Activated naive CD4-positive, alpha-beta T cell treated with anti-CD3 and anti-CD28 coated beads, Interleukin-2, amount 50 U/mL, for 16 hours (primary cell): ENCODE data around the gene CEBPZ.

Experiments
- DNase-seq: peaks from one replicate; pipeline ENCODE4 v3.0.0-alpha.2; 2020

The CEBPZ gene

GRCh38 chr2:37180006-37180639 is 51.3 kb downstream of the CEBPZ start:
- no peak for DNase-seq

DNA sequence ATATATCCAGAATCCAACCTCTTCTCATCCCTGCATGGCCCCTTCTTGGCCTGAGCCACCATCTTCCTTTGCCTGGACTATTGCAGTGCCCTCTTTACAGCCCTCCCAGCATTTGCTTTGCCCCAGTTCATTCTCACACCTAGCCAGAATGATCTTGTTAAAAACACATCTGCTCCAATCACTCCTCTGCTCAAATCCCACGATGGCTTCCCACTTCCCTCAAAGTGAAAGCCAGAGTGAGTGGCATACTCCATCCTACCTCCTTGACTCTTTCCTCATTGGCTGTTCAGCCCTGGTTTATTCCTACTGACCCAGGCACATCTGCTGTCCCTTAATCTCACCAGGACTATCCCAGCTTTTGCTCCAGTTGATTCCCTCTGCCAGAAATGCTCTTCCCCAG is 57.7 kb downstream of the CEBPZ start:
- no peak for DNase-seq

GRCh38 chr2:37171624-37171950 is 59.8 kb downstream of the CEBPZ start:
- DNase-seq: no peak

- DNase-seq: no peak
Measured at GRCh38 chr2:37168217-37168981, 63.0 kb downstream of the CEBPZ start.

GRCh38 chr2:37167636-37168180 is 63.7 kb downstream of the CEBPZ start:
- no peak for DNase-seq

DNA sequence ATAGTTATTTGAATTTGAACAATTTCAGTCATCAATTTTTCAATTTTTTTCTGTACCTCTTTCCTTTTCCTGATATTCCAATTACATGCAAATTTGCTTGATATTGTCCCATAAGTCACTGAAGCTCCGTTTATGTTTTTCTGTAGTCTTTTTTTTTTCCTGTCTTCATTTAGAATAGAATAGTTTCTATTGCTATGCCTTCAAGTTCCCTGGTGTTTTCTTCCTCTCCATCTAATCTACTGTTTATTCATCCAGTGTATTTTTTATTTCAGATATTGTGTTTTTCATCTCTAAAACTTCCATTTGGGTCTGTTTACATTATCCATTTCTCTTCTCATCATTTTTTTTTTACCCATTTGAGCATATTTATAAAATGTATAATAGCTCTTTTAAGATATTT is 66.6 kb downstream of the CEBPZ start:
- DNase-seq: no peak

DNA sequence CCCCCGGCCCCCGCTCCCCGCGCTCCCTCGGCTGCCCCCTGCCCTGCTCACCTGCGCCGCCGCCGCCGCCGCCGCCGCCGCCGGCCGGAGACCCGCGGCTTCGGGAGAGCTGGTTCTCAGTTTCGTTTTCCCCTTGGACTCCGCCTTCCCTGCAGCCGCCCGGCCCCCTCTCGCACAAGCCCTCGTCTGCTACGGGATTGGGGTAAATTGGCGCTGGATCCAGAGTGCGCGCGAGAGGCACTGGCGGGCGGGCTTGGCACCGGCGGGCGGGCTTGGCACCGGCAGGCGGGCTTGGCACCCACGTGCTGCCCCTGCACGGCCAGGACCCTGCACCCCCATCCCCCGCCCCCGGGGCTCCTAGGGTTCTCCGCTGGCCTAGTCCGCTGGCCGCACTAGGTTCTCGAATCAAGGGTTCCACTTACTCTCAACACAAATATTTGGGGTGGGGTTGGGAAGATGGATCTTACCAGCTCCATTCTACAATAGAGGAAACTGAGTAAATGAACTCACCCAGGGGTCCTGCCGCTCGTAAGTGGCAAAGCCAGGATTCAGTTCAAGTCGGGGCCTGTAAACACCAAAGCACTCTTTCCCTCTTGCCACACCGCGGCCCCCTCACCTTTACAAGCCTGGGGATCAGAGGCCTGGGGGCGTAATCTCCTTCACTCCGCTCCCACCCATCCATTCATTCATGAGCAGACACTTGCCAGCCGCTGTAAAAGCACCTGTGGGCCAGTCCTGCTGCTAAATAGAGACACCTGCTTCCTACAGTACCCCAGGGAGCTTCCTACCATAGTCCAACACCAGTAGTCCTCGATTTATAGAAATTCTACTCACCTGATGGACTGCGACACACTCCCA is 74.3 kb downstream of the CEBPZ start, which contains the start of gene EIF2AK2:
EIF2AK2 (minus strand) TSS at position 124 of the 858 bp plus-strand sequence. CDS start 9,174 bp downstream, outside the sequence.
- peak; percentile 77 for DNase-seq

DNA sequence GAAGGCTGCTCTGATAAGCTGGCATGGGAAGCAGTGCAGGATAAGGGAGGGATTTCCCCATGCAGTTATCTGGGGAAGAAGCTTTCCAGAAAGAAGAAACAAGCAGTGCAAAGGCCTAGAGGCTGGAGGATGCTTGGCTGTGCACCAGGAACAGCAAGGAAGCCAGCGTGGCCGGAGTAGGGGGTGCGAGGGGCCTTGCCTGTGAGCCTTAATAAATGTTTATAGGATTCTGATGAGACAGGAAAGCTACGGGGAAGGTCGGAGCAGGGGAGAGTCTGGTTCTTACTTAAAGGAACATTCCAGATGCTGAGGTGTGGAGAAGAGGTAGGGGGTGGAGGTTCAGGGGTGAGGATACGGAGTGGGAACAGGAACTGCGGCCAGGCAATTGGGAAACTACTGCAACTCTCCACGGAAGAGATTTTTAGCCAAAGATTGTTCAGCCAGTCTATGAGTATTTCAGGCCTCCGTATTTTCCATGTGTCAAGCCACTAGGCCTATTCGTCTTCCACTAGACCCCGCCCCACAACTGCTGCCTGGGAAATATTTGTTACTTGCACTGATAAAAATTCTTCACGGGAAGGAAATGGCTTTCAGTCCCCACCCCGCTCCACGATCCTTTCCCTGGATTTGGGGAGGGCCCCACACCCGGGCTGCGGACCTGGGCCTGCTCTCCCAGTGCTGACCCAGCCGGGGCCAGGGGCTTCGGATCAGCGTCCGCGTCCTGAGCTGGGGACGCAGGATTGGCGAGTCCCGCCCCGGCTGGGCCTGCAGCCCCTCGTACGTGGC is 75.1 kb downstream of the CEBPZ start:
- DNase-seq: peak; percentile 48

GRCh38 chr2:37154785-37155184 is 76.6 kb downstream of the CEBPZ start:
- DNase-seq: no peak

DNA sequence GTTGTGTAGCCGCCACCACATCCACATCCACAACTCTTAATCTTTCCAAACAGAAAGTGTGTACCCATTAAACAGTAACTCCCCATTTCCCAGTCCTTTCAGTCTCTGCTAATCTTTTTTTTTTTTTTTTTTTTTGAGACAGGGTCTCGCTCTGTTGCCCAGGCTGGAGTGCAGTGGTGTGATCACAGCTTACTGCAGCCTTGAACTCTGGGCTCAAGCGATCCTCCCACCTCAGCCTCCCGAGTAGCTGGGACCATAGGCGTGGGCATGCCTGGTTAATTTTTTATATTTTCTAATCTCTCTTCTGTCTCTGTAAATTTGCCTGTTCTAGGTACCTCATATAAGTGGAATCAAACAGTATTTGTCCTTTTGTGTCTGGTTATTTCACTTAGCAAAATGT is 78.2 kb downstream of the CEBPZ start:
- no peak for DNase-seq
